ENCODE measurements around the gene KREMEN1.
A peak's percentile ranks its signal among the peaks of the same experiment; 100 is the strongest.

The KREMEN1 gene

GRCh38 chr22:29206372-29207242 lies 133.8 kb downstream of the KREMEN1 start:
- DNase-seq: no peak

GRCh38 chr22:29207243-29207550 lies 134.4 kb downstream of the KREMEN1 start:
- DNase-seq: no peak

- DNase-seq: no peak
Measured at GRCh38 chr22:29207562-29208501, 135.0 kb downstream of the KREMEN1 start.

- no peak for DNase-seq
Measured at GRCh38 chr22:29208502-29208862, 135.6 kb downstream of the KREMEN1 start.

GRCh38 chr22:29208879-29209623 lies 136.2 kb downstream of the KREMEN1 start:
- peak; percentile 53 for DNase-seq

- no peak for DNase-seq
Measured at GRCh38 chr22:29209624-29209929, 136.7 kb downstream of the KREMEN1 start.

GRCh38 chr22:29211066-29211465 lies 138.2 kb downstream of the KREMEN1 start:
- DNase-seq: no peak

GRCh38 chr22:29211466-29211865 lies 138.6 kb downstream of the KREMEN1 start:
- no peak for DNase-seq

- no peak for DNase-seq
Measured at GRCh38 chr22:29212743-29213142, 139.9 kb downstream of the KREMEN1 start.

- DNase-seq: no peak
Measured at GRCh38 chr22:29213493-29213892, 140.7 kb downstream of the KREMEN1 start.

- DNase-seq: no peak
Measured at GRCh38 chr22:29214232-29214631, 141.4 kb downstream of the KREMEN1 start.

GRCh38 chr22:29215012-29215860 lies 142.4 kb downstream of the KREMEN1 start:
- no peak for DNase-seq

- no peak for DNase-seq
Measured at GRCh38 chr22:29216011-29216872, 143.4 kb downstream of the KREMEN1 start.

GRCh38 chr22:29216873-29217666 lies 144.2 kb downstream of the KREMEN1 start:
- DNase-seq: no peak
